ENCODE results near the gene PCDH9.

PCDH9 gene

GRCh38 chr13:67146523-67147130 is 83.5 kb downstream of the PCDH9 start:
- no peak overlapping the region for H3K4me3 ChIP-seq (ENCODE audit: low read depth, low read length)
- DNase-seq (ENCODE audit: low read depth, low spot score), result no peak
- in situ Hi-C loops (cut with HindIII; ENCODE audit: low sequenced_read_pairs), result no loop called here
- TF ChIP-seq, protein P1, sequence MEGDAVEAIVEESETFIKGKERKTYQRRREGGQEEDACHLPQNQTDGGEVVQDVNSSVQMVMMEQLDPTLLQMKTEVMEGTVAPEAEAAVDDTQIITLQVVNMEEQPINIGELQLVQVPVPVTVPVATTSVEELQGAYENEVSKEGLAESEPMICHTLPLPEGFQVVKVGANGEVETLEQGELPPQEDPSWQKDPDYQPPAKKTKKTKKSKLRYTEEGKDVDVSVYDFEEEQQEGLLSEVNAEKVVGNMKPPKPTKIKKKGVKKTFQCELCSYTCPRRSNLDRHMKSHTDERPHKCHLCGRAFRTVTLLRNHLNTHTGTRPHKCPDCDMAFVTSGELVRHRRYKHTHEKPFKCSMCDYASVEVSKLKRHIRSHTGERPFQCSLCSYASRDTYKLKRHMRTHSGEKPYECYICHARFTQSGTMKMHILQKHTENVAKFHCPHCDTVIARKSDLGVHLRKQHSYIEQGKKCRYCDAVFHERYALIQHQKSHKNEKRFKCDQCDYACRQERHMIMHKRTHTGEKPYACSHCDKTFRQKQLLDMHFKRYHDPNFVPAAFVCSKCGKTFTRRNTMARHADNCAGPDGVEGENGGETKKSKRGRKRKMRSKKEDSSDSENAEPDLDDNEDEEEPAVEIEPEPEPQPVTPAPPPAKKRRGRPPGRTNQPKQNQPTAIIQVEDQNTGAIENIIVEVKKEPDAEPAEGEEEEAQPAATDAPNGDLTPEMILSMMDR (IDR thresholded peaks at IDR 0.05; ENCODE audit: low read depth, low read length), result no peak

GRCh38 chr13:67145950-67146349 is 84.2 kb downstream of the PCDH9 start:
- no peak overlapping the region for H3K4me3 ChIP-seq (ENCODE audit: low read depth, low read length)
- in situ Hi-C loops (cut with HindIII; ENCODE audit: low sequenced_read_pairs), result no loop called here
- DNase-seq (ENCODE audit: low read depth, low spot score), result no peak
- TF ChIP-seq, protein P1 (IDR thresholded peaks at IDR 0.05; ENCODE audit: low read depth, low read length), result no peak

GRCh38 chr13:67143544-67144115 is 86.5 kb downstream of the PCDH9 start:
- no peak for DNase-seq (ENCODE audit: low read depth, low spot score)
- TF ChIP-seq, protein P1 (IDR thresholded peaks at IDR 0.05; ENCODE audit: low read depth, low read length), result no peak
- in situ Hi-C loops (cut with HindIII; ENCODE audit: low sequenced_read_pairs), result no loop called here
- no peak overlapping the region for H3K4me3 ChIP-seq (ENCODE audit: low read depth, low read length)

GRCh38 chr13:67140006-67140405 is 90.1 kb downstream of the PCDH9 start:
- TF ChIP-seq, protein P1 (IDR thresholded peaks at IDR 0.05; ENCODE audit: low read depth, low read length), result no peak
- H3K4me3 ChIP-seq (ENCODE audit: low read depth, low read length), result no peak overlapping the region
- DNase-seq (ENCODE audit: low read depth, low spot score), result no peak
- in situ Hi-C loops (cut with HindIII; ENCODE audit: low sequenced_read_pairs), result no loop called here

DNA sequence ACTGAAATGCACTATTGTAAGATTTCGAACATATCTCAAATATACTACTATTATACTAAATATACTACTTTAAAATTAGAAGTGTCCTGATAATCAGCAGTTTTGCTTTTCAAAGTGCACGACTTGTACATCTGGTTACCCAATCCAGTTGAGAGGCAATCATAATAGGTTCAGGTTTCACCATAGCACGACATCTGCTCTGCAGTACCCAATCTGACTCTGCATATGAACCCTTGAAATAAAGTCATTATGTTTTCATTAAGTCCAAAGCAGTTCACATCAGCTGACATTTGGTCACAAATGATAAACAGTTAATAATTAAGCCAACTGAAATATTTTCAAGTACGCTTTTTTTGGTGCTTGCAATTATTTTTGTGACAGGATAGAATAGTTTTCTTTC is 90.6 kb downstream of the PCDH9 start:
- no peak overlapping the region for H3K4me3 ChIP-seq (ENCODE audit: low read depth, low read length)
- TF ChIP-seq, protein P1 (IDR thresholded peaks at IDR 0.05; ENCODE audit: low read depth, low read length), result no peak
- no peak for DNase-seq (ENCODE audit: low read depth, low spot score)
- in situ Hi-C loops (cut with HindIII; ENCODE audit: low sequenced_read_pairs), result no loop called here

- TF ChIP-seq, protein P1 (IDR thresholded peaks at IDR 0.05; ENCODE audit: low read depth, low read length), result no peak
- no peak for DNase-seq (ENCODE audit: low read depth, low spot score)
- in situ Hi-C loops (cut with HindIII; ENCODE audit: low sequenced_read_pairs), result no loop called here
- H3K4me3 ChIP-seq (ENCODE audit: low read depth, low read length), result no peak overlapping the region
Observed at GRCh38 chr13:67138970-67139369, 91.2 kb downstream of the PCDH9 start.

All from astrocyte of the spinal cord (primary cell).